GM19240 (cell line): ENCODE data around the gene RIPK1.
"Not testable (repeated sequence)": the region's sequence is repeated elsewhere in the genome, so short reads cannot be mapped to it uniquely, and the experiment has no call there.

ENCODE experiments used
- DNase-seq: peaks from one replicate; pipeline ENCODE4 v3.0.0; 2011; ENCODE audit warnings: low spot score; ENCODE audit not compliant: insufficient read length

The RIPK1 gene

DNA sequence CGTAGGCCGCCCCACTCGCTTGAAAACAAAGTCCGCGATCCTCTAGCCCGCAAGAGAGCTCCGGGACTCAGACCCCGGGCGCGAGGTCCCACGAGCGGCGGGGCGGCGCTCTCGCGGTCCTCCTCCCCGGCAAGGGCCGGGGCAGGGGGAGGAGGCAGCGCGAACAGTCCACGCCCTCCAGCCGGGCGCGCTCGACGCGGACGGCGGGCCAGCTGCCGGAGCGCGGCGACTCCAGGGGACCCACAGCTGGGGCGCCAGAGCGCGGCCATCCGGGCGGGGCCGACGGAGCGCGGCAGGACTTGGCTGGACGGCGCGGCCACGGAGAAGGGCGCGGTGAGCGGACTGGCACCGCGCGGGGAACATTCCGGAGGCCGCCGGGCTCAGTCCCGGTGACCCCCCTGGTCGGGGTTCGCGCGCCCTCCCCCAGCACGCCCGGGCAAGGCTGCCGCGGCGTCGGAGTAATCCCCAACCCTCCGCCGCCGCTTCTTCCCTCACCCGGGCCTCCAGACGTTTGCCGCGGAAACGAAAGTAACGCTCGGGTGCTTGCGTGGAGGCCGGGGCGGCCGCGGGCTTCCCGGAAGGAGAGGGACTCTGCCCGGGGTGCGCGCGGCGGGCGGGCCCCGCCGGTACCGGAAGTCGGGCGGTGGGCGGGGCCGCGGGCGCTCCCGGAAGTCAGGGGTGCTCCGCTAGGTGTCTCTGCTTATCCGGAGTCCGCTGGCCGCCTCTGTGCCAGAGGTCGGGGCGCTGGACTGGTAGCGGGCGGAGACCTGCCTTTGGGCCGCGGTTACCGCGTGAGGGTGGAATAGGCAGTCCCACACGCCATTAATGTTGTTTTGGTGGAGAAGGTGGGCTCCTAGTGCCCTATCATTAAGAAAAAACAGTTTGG lies at the start of gene RIPK1:
Gene RIPK1 (plus strand): TSS at position 166 of the 886 bp plus-strand sequence. CDS start 8,330 bp downstream, outside the sequence.
- DNase-seq, result peak; percentile 95

GRCh38 chr6:3019065-3019464 lies 49.2 kb upstream of the RIPK1 start:
- DNase-seq, result no peak

- DNase-seq, result no peak
Measured at GRCh38 chr6:3019749-3020320, 48.5 kb upstream of the RIPK1 start.

DNA sequence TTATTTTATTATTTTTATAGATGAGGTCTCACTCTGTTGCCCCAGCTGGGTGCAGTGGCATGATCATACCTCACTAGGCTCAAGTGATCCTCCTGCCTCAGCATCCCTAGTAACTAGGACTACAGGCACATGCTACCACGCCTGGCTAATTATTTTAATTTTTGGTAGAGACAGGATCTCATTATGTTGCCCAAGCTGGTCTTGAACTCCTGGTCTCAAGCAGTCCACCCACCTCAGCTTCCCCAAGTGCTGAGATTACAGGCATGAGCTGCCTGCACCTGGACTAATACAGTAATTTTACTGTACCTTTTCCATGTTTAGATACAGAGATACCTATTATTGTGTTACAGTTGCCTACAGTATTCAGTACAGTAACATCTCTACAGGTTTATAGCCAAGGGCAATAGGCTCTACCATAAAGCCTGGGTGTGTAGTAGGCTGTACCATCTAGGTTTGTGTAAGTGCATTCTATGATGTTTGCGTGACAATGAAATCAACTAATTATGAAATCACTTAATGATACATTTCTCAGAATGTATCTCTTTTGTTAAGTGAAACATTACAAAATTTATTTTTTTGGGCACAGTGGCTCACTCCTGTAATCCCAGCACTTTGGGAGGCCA lies 47.2 kb upstream of the RIPK1 start:
- not testable (repeated sequence) for DNase-seq

DNA sequence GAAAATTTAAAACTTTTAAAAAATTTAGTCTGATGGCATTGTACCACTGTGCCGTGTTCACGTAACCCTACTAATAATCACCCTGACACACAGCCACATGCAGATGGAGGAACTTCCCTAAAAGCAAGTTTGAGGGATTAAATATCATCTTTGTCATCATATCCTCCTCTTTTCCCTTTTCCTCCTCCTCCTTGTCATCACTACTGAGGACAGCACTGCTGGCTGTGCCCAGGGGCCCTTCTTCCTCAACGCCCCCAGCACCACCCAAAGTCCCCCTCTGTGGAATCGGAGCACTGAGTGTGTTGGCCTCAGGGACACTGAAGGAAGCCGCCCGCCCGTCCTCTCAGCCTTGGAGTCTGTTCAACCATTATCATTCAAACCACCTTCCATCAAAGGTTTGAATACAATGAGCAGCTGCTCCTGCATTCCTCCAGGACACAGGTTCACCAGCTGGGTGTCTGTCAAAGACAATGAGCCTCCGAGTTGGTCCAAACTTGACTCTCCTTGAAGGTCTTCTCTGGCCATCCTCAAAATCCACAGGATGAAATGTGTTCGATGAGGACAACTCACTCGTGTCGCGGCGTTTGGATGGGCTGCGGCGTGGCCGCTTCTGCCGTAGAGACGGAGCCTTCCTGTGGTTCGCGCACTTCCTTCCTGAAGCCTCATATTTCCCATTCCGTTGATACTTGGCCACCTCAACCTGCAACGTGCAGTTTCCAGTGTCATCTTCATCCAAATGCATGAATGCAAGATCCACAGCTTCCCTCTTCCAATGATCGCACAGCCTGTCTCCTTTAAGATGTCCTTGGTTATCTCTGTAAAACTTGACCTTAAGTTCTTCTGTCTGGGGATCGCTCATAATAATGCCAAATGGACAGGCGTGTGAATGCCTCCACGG lies 45.3 kb upstream of the RIPK1 start:
- no peak for DNase-seq

GRCh38 chr6:3023663-3024483 lies 44.4 kb upstream of the RIPK1 start:
- peak; percentile 78 for DNase-seq

DNA sequence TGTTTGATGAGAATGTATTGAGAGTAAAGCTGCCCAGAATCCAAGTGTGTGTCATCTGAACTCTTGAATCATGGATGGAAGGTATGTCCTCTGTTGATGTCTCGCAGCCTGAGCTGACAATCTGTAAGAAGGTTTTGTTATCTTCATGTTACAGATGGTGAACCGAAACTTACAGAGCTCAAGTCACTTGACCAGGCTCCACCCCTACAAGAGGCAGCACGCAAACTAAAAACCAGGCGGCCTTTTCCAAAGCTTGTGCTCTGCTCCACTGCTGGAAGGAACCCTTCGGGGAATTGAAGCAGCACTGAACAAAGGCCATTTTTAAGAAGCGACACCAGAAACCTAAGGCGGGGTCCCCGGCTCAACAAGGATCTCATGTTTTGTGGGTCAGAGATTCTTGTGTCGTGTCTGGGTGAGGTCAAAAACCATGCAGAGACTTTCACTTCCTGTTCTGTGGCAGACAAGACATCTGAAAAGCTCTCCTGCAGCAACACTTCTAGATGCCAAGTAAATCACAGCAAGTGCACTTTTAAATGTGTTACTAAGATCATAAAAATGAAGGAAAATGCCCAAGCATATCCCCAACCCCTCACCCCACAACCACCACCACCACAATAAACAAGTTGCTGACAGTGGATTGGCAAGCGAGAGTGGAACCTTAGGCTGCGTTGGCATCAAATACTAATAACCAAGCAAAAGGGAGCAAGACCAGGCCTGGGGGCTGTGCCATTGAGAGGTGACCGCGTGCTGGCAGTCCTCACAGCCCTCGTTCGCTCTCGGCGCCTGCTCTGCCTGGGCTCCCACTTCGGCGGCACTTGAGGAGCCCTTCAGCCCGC lies 41.3 kb upstream of the RIPK1 start:
- DNase-seq, result peak; percentile 68

DNA sequence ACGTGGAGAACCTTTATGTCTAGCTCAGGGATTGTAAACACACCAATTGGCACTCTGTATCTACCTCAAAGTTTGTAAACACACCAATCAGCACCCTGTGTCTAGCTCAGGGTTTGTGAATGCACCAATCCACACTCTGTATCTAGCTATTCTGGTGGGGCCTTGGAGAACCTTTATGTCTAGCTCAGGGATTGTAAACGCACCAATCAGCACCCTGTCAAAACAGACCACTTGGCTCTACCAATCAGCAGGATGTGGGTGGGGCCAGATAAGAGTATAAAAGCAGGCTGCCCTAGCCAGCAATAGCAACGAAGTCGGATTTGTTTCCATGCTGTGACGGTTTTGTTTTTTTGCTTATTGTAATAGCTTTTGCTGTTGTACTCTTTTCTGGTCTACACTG lies 40.1 kb upstream of the RIPK1 start:
- not testable (repeated sequence) for DNase-seq

GRCh38 chr6:3031857-3032640 lies 36.2 kb upstream of the RIPK1 start:
- no peak for DNase-seq

DNA sequence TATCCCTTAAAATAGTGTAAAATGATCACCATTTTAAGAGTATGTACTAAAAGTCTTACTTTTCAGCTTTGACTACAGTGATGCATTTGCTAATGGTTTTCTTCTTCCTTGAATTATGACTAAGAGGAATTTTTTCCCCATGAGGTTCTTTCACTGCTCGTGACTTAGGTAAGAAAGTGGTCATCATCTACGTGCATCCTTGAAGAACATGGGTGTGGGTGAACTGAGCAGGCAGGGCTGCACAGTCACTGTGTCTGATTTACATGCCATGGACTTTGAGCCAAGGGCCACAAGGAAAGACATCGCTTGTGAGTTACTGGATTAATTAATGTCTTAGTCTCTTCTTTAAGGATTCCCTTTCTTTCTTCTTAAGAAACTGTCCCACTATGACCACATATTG lies 35.3 kb upstream of the RIPK1 start:
- no peak for DNase-seq

- DNase-seq, result no peak
Measured at GRCh38 chr6:3033652-3034051, 34.6 kb upstream of the RIPK1 start.

GRCh38 chr6:3035397-3035796 lies 32.9 kb upstream of the RIPK1 start:
- no peak for DNase-seq

DNA sequence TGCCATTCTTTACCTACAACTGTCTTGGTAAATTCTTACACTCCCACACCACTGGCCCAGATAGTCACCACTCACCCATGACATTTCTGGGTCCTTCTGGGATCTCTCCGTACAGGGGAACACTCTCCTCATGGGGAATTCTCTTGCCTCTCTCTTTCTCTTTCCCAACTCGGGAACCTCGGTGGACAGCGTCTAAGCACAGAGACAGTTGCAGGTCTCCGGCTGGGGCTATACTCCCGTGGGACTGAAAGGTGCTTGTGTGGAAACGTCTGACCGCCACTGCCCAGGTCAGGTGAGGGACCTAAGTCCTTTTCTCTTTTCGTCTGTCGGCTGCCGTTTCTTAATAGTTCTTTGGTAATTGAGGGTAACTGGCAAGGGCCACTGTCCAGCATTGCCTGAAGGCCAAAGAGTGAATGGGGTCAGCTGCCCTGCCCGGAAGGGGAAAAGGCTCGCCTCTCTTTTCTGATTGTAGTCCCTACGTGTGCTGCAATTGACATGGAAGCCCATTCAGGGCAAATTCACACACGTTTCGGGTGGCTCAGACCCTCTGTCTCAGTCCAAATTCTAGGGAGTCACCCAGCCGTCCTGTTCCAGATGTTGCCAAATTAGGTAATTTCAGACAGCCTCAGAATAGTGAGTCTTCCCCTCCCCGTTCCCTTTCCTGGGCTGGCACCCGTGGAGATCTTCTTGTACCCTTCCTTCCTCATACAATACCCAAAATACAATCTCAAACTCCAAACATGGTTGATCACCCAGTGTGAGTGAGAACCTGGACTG lies 31.2 kb upstream of the RIPK1 start:
- no peak for DNase-seq

GRCh38 chr6:3037638-3038365 lies 30.5 kb upstream of the RIPK1 start:
- DNase-seq, result no peak

DNA sequence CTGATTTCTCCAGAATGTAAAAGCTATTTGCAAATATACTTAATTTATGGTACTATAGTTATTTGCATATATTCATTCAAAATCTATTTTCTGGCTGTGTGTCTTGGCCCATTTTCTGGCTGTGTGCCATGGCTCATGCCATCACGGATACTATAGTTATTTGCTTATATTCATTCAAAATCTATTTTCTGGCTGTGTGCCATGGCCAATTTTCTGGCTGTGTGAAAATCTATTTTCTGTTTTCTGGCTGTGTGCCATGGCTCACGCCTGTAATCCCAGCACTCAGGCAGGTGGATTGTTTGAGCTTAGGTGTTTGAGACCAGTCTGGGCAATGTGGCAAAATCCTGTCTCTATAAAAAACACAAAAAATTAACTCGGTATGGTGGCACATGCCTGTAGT lies 28.9 kb upstream of the RIPK1 start:
- DNase-seq, result no peak

GRCh38 chr6:3041147-3041546 lies 27.1 kb upstream of the RIPK1 start:
- DNase-seq, result no peak

DNA sequence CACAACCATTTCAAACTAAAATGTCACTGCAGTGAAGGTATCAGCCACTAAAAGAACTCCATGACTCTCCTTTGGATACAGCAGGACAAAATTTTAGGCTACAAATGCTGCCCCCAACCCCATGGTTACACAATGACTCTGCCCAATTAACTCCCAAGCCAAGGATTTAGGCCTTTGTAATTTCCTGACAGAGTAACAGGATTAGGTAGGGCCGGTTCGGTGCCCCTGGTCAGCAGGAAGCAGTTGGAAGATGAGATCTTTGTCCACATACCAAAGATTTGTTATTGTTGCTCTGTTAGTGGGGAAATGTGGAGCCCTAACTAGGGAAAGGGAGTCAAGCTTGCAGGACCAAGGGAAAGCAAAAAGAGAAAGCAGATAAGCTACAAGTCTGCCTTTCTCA lies 26.7 kb upstream of the RIPK1 start:
- DNase-seq, result no peak
